ENCODE measurements around the gene RRP1.

DNA sequence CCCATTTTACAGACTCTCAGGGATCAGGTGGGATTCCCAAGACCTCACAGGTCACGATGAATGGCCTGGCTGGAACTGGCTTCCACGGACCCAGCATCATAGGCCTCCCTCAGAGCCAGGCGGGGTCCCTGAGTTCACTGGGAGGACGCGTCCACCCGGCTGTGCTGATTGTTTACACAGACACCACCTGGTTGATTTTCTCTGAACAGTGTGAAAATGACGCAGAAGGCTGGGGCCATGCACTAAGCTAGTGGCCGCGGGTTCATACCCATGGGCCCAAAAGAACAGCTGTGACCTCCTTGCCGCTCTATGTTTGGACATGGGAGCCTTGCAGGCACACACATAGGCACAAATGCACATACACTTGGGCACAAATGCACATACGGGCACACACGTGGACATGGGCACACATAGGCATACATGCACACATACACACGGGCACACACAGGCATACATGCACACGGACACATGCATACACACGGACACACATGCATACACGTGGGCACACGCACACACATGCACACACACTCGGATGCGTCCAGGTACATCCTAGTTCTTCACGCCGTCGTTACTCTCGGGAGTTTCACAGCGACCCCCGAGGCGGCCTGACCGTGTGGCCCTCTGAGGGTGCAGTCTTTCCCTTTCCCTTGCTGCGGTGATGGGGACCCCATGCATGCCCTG lies 36.5 kb upstream of the RRP1 start:
- TF ChIP-seq MED13 (CRISPR knock-in tag; IDR thresholded peaks at IDR 0.05) (no peak), SP2 (CRISPR knock-in tag; IDR thresholded peaks at IDR 0.05) (no peak), POLR2A (IDR thresholded peaks at IDR 0.05; ENCODE audit: insufficient read depth in 1 of 2, low read depth in 2 of 2, low read length in 2 of 2) (0 out of 4 replicates have a peak, but pooled peaks of 1 of the 2 experiments have one; percentile 32)
- TF ChIP-seq, protein P1, sequence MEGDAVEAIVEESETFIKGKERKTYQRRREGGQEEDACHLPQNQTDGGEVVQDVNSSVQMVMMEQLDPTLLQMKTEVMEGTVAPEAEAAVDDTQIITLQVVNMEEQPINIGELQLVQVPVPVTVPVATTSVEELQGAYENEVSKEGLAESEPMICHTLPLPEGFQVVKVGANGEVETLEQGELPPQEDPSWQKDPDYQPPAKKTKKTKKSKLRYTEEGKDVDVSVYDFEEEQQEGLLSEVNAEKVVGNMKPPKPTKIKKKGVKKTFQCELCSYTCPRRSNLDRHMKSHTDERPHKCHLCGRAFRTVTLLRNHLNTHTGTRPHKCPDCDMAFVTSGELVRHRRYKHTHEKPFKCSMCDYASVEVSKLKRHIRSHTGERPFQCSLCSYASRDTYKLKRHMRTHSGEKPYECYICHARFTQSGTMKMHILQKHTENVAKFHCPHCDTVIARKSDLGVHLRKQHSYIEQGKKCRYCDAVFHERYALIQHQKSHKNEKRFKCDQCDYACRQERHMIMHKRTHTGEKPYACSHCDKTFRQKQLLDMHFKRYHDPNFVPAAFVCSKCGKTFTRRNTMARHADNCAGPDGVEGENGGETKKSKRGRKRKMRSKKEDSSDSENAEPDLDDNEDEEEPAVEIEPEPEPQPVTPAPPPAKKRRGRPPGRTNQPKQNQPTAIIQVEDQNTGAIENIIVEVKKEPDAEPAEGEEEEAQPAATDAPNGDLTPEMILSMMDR (CRISPR knock-in tag; IDR thresholded peaks at IDR 0.05): no peak
- TF ChIP-seq, protein P2, sequence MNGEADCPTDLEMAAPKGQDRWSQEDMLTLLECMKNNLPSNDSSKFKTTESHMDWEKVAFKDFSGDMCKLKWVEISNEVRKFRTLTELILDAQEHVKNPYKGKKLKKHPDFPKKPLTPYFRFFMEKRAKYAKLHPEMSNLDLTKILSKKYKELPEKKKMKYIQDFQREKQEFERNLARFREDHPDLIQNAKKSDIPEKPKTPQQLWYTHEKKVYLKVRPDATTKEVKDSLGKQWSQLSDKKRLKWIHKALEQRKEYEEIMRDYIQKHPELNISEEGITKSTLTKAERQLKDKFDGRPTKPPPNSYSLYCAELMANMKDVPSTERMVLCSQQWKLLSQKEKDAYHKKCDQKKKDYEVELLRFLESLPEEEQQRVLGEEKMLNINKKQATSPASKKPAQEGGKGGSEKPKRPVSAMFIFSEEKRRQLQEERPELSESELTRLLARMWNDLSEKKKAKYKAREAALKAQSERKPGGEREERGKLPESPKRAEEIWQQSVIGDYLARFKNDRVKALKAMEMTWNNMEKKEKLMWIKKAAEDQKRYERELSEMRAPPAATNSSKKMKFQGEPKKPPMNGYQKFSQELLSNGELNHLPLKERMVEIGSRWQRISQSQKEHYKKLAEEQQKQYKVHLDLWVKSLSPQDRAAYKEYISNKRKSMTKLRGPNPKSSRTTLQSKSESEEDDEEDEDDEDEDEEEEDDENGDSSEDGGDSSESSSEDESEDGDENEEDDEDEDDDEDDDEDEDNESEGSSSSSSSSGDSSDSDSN (CRISPR knock-in tag; IDR thresholded peaks at IDR 0.05): no peak
